ENCODE measurements around the gene PRRT3.

The PRRT3 gene

DNA sequence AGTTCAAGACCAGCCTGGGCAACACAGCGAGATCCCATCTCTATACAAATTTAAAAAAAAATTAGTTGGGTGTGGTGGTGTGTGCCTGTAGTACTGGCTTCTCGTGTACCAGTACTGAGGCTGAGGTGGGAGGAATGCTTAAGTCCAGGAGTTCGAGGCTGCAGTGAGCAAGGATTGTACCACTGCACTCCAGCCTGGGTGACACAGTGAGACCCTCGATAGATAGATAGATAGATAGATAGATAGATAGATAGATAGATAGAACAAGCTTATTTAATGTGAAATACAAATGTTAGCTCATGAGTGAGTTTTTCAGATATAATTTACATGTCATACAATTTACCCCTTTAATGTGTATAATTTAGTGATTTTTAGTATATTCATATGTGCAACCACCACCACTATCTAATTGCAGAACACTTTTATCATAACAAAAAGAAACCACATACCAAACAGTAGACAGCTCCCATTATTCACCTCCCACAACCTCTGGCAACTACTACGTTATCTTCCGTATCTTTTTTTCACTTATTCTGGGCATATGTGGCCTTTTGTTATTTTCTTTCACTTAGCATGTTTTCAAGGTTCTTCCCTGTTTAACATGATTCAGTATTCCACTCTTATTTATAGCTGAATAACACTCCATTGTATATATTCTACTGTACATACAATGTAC, 13.1 kb upstream of the PRRT3 start:
- peaks cover 89% of the 10 kb centered on the region for H3K36me3 ChIP-seq
- TF ChIP-seq, protein P1, sequence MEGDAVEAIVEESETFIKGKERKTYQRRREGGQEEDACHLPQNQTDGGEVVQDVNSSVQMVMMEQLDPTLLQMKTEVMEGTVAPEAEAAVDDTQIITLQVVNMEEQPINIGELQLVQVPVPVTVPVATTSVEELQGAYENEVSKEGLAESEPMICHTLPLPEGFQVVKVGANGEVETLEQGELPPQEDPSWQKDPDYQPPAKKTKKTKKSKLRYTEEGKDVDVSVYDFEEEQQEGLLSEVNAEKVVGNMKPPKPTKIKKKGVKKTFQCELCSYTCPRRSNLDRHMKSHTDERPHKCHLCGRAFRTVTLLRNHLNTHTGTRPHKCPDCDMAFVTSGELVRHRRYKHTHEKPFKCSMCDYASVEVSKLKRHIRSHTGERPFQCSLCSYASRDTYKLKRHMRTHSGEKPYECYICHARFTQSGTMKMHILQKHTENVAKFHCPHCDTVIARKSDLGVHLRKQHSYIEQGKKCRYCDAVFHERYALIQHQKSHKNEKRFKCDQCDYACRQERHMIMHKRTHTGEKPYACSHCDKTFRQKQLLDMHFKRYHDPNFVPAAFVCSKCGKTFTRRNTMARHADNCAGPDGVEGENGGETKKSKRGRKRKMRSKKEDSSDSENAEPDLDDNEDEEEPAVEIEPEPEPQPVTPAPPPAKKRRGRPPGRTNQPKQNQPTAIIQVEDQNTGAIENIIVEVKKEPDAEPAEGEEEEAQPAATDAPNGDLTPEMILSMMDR (IDR thresholded peaks at IDR 0.05): no peak

DNA sequence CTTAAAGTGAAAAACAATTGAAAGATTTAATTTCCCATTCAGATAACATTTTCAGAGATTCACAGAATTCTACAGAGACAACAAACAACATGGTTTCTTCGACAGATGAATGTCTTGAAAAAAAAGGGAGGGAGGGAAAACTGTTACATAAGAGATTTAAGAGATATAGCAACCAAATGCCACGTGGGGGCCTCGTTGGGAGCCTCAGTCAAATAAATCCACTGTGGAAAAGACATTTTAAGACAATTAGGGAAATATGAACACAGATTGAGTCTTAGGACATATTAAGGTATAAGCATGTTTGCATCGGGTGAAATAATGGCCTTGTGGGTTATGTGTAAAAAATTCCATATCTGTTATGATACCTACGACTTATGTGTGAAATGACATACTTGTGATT, 5.0 kb upstream of the PRRT3 start:
- Histone ChIP-seq H3K27ac (no peak overlapping the region), H3K4me3 (ENCODE audit: low read depth in 1 of 2, low read length in 1 of 2) (no peak overlapping the region), H3K4me1 (ENCODE audit: control insufficient read depth in 1 of 2, insufficient read depth in 1 of 2, low read depth in 1 of 2, low read length in 1 of 2) (peaks cover 2 to 3% of the 10 kb centered on the region in 2 experiments), H3K27me3 (peaks cover 10% of the 10 kb centered on the region), H3K9me3 (no peaks in the 10 kb centered on the region), H3K36me3 (peaks cover 12% of the 10 kb centered on the region)
- TF ChIP-seq, protein P1 (IDR thresholded peaks at IDR 0.05): no peak

More for the DNA sequence above, 13.1 kb upstream of the PRRT3 start:
- Histone ChIP-seq H3K27ac (no peak overlapping the region), H3K27me3 (no peaks in the 10 kb centered on the region), H3K4me1 (ENCODE audit: control insufficient read depth in 1 of 2, insufficient read depth in 1 of 2, low read depth in 1 of 2, low read length in 1 of 2) (no peaks in the 10 kb centered on the region), H3K9me3 (no peaks in the 10 kb centered on the region), H3K4me3 (ENCODE audit: low read depth in 1 of 2, low read length in 1 of 2) (no peak overlapping the region)

DNA sequence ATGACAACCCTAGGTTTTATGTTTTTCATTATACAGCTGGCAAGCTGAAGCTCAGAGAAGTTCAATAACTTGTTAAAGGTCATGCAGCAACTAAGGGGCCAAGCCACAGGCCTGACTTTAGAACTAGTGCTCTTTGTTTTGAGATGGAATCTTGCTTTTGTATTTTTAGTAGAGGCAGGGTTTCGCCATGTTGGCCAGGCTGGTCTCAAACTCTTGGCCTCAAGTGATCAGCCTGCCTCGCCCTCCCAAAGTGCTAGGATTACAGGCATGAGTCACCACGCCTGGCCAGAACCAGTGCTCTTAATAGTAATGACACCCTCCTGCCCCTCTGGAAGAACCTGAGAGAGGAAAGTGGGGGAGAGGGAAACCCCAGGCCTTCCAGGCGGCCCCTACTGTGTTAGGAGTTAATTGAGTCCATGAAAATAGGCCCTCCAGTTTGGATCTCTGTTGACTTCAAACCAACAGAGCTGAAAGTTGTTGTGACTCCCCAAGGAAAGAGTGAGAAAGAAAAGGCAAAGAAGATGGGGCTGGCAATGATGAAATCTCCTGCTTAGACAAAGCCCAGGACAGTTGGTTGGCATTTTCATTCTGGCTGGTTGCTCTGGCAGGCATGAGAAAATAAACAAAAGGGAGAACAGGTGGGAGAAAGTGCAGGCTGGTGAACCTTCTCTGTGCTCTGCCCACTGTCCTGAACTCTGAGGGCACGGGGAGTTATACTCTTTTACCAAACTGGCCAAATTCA, 3.6 kb upstream of the PRRT3 start:
- no peaks in the 10 kb centered on the region for H3K36me3 ChIP-seq
- H3K27me3 ChIP-seq: peaks cover 24% of the 10 kb centered on the region
- H3K4me1 ChIP-seq (ENCODE audit: control insufficient read depth in 1 of 2, insufficient read depth in 1 of 2, low read depth in 1 of 2, low read length in 1 of 2): peaks cover 11 to 12% of the 10 kb centered on the region in 2 experiments
- TF ChIP-seq, protein P1 (IDR thresholded peaks at IDR 0.05): no peak
- H3K9me3 ChIP-seq: no peaks in the 10 kb centered on the region
- no peak overlapping the region for H3K4me3 ChIP-seq (ENCODE audit: low read depth in 1 of 2, low read length in 1 of 2)
- no peak overlapping the region for H3K27ac ChIP-seq

DNA sequence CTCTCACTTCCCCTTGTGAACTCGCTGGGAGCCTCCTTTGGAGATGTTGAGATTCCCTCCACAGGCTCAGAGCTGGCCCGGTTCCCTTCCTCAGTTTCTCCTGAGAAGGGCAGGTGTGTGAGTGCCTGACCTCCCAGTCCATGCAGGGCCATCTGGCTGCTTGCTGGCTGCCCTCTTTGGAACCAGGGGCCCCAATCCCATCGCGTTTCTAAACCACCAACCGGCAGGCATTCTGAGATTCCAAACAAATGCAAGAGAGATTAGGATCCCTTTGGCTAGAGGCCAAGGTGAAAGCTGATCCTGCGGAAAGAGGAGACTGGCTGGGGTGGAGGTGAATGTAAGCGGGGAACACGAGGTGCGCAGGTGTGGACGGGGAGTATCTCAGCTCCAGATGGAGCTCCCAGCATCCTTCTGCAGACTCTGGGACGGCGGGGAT, 2.9 kb upstream of the PRRT3 start:
- H3K36me3 ChIP-seq: no peaks in the 10 kb centered on the region
- TF ChIP-seq, protein P1 (IDR thresholded peaks at IDR 0.05): no peak
- no peaks in the 10 kb centered on the region for H3K9me3 ChIP-seq
- H3K27me3 ChIP-seq: peaks cover 27% of the 10 kb centered on the region
- H3K27ac ChIP-seq: no peak overlapping the region
- H3K4me1 ChIP-seq (ENCODE audit: control insufficient read depth in 1 of 2, insufficient read depth in 1 of 2, low read depth in 1 of 2, low read length in 1 of 2): peaks cover 11 to 12% of the 10 kb centered on the region in 2 experiments
- H3K4me3 ChIP-seq (ENCODE audit: low read depth in 1 of 2, low read length in 1 of 2): no peak overlapping the region

DNA sequence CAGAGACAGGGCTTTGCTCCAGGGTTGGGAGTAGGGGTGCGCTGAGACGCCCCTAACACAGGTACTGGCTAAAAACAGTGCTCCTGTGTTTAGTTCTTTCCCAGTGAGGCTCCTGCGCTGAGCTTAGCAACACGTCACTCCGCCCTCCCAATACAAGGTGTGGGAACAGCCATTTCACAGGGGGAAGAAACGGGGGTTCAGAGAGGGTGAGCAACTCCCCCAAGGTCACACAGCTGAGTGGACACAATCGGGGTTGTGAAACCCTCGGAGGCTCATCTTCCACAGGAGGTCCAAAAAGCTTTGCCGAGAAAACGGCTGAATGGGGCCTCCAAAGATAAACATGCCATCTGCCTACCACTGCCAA, 628 bp downstream of the PRRT3 start:
- H3K4me3 ChIP-seq (ENCODE audit: low read depth in 1 of 2, low read length in 1 of 2): no peak overlapping the region
- H3K4me1 ChIP-seq (ENCODE audit: control insufficient read depth in 1 of 2, insufficient read depth in 1 of 2, low read depth in 1 of 2, low read length in 1 of 2): peaks cover 12 to 14% of the 10 kb centered on the region in 2 experiments
- peaks cover 27% of the 10 kb centered on the region for H3K27me3 ChIP-seq
- H3K27ac ChIP-seq: no peak overlapping the region
- no peaks in the 10 kb centered on the region for H3K36me3 ChIP-seq
- TF ChIP-seq, protein P1 (IDR thresholded peaks at IDR 0.05): no peak
- no peaks in the 10 kb centered on the region for H3K9me3 ChIP-seq
